ENCODE measurements around the gene PRIM2. TPM values are rescaled to one million over a fixed set of nuclear protein-coding genes. Genes with fewer than 3 reads are reported as not detected.

PRIM2 gene
- total and polyA plus RNA-seq, 9 of the 15 experiments (the other 6 are each of a cell fraction or from before 2014, with no cell fraction given), result 19.8 to 57.5 (median 33.4) TPM

GRCh38 chr6:57317060-57317943 is at the start of gene PRIM2 (continued):
- TF ChIP-seq ARID4B (CRISPR knock-in tag; IDR thresholded peaks at IDR 0.05), result peak; percentile 63
- no peak for TF ChIP-seq MCM3 (IDR thresholded peaks at IDR 0.05)
- TF ChIP-seq RB1 (IDR thresholded peaks at IDR 0.05; ENCODE audit: low read depth), result peak; percentile 85; the same call in 1 of the 2 replicates
- TF ChIP-seq ZNF511 (CRISPR knock-in tag; IDR thresholded peaks at IDR 0.05), result 0 out of 2 replicates have a peak, but pooled peaks have one; percentile 36
- peak; percentile 19 for TF ChIP-seq HDAC3 (IDR thresholded peaks at IDR 0.05; ENCODE audit: borderline replicate concordance, partially characterized antibody)
- 0 out of 2 replicates have a peak, but pooled peaks have one; percentile 31 for TF ChIP-seq EP300 (IDR thresholded peaks at IDR 0.05; ENCODE audit: low read length)
- TF ChIP-seq ETV6 (IDR thresholded peaks at IDR 0.05; ENCODE audit: borderline replicate concordance in 1 of 2, low read depth in 2 of 2, low read length in 1 of 2), result 0 out of 4 replicates have a peak, but pooled peaks of 1 of the 2 experiments have one; percentile 25
- no peak for TF ChIP-seq ETV6 (CRISPR knock-in tag; IDR thresholded peaks at IDR 0.05; ENCODE audit: borderline replicate concordance)
- TF ChIP-seq NFIC (IDR thresholded peaks at IDR 0.05), result peak; percentile 36; the same call in 1 of the 2 replicates
- TF ChIP-seq E2F8 (IDR thresholded peaks at IDR 0.05; ENCODE audit: low read depth, partially characterized antibody), result peak; percentile 99
- peak in 1 of 3 experiments; percentile 82; a peak in 1 of 6 replicates for TF ChIP-seq ZBTB11 (CRISPR knock-in tag; IDR thresholded peaks at IDR 0.05)
- TF ChIP-seq VEZF1 (CRISPR knock-in tag; IDR thresholded peaks at IDR 0.05), result peak; percentile 87
